Measurements from ENCODE around the gene PDGFRA. TPM values are rescaled to one million over a fixed set of nuclear protein-coding genes. Genes with fewer than 3 reads are reported as not detected.

The PDGFRA gene
- total and polyA plus RNA-seq, 8 donors = 8.2 to 371 (median 52.4) TPM

GRCh38 chr4:54229631-54230483, 764 bp downstream of the PDGFRA start:
- TF ChIP-seq CTCF (IDR thresholded peaks at IDR 0.05) (no peak), POLR2A (IDR thresholded peaks at IDR 0.05) (no peak), POLR2AphosphoS5 (IDR thresholded peaks at IDR 0.05) (no peak), EP300 (IDR thresholded peaks at IDR 0.05) (no peak)
- no peaks in the 10 kb centered on the region for H3K36me3 ChIP-seq
- H3K27ac ChIP-seq = peak overlapping the region; percentile 31 to 80 (median 68)
- H3K4me1 ChIP-seq = peaks cover 61 to 94% (median 86%) of the 10 kb centered on the region in 4 donors
- intact Hi-C loops (cut with DNase I; ENCODE audit: low total_unique reads) = loop anchor here (5.0 kb wide), 1 partner anchor 303 kb away; no protein-coding TSS in a partner anchor
- 1 to 5% (median 3%) methylated on average over 39 to 63 of the region's 63 CpGs for WGBS, 5 donors
- H3K4me3 ChIP-seq = peak overlapping the region; percentile 50 to 66 (median 53)
- peaks cover 26 to 92% (median 88%) of the 10 kb centered on the region in 3 donors for H3K27me3 ChIP-seq
- no peaks in the 10 kb centered on the region for H3K9me3 ChIP-seq
- DNase-seq = peak in 1 of 2 donors; percentile 49

- intact Hi-C loops (cut with DNase I; ENCODE audit: low total_unique reads) = no loop called here
- H3K4me1 ChIP-seq = peaks cover 61 to 90% (median 82%) of the 10 kb centered on the region in 4 donors
Observed at GRCh38 chr4:54230484-54231418, 1.7 kb downstream of the PDGFRA start.

GRCh38 chr4:54231419-54231767, 2.3 kb downstream of the PDGFRA start:
- Histone ChIP-seq H3K9me3 (no peaks in the 10 kb centered on the region), H3K4me3 (peak overlapping the region; percentile 50 to 66 (median 53)), H3K27me3 (peaks cover 26 to 85% (median 73%) of the 10 kb centered on the region in 3 donors), H3K4me1 (peaks cover 59 to 84% (median 76%) of the 10 kb centered on the region in 4 donors), H3K36me3 (no peaks in the 10 kb centered on the region), H3K27ac (peak overlapping the region; percentile 29 to 80 (median 68))
- TF ChIP-seq POLR2AphosphoS5 (IDR thresholded peaks at IDR 0.05) (no peak), EP300 (IDR thresholded peaks at IDR 0.05) (no peak), CTCF (IDR thresholded peaks at IDR 0.05) (no peak), POLR2A (IDR thresholded peaks at IDR 0.05) (no peak)
- intact Hi-C loops (cut with DNase I; ENCODE audit: low total_unique reads) = no loop called here
- WGBS, 5 donors = 9 to 35% (median 15%) methylated on average over 13 to 20 of the region's 20 CpGs
- no peak for DNase-seq

More at GRCh38 chr4:54230484-54231418, 1.7 kb downstream of the PDGFRA start:
- H3K9me3 ChIP-seq = no peaks in the 10 kb centered on the region
- no peak for TF ChIP-seq CTCF (IDR thresholded peaks at IDR 0.05)
- TF ChIP-seq POLR2A (IDR thresholded peaks at IDR 0.05) = no peak
- peaks cover 26 to 85% (median 79%) of the 10 kb centered on the region in 3 donors for H3K27me3 ChIP-seq
- no peaks in the 10 kb centered on the region for H3K36me3 ChIP-seq
- peak in 1 of 2 donors; percentile 63 for DNase-seq
- peak overlapping the region; percentile 31 to 80 (median 68) for H3K27ac ChIP-seq
- H3K4me3 ChIP-seq = peak overlapping the region; percentile 50 to 66 (median 53)
- 4 to 15% (median 7%) methylated on average over 29 to 63 of the region's 63 CpGs for WGBS, 5 donors

Data from stomach (tissue), 9 donors.